ENCODE results near the gene APBB1.
A peak's percentile ranks its signal among the peaks of the same experiment; 100 is the strongest.

Gene APBB1

GRCh38 chr11:6419009-6419631 is at the start of gene APBB1:
APBB1 (minus strand) TSS chr11:6419094; CDS start chr11:6411347, 7,747 bp downstream.
- peak in 1 of 2 experiments; percentile 30 for DNase-seq

- no peak for DNase-seq
Measured at GRCh38 chr11:6459099-6459450, 40.2 kb upstream of the APBB1 start.

DNA sequence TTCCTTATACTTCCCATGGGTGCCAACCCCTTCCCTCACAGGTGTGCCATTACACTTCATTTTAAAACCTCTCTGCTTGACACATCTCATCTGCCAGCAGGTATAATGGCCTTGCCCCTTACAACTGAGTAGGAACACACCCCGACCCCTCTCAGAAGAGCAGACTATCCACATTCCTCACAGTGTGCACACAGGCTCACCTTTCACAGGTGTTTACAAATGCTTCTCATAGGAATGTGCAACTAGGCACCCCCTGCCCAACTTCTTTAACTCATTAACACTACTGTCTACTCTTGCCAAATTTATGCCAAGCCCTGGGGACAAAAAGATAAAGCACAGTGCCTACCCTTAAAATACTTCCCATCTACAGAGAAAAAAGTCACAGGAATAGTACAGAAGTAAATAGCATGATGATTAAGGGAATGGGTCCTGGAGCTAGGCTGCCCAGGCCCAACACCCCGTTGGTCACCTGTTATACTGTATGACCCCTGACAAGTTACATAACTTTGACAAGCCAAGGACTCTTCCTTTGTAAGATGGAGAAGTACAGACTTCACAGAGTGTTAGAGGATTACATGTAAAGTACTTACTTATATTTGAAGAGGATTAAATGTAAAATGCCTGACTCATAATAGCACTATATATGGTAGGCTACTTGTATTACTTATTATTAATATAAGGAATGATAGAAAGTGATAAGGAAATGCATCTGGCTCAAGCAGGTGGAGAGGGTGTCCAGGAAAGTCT is 39.6 kb upstream of the APBB1 start:
- no peak for DNase-seq

- no peak for DNase-seq
Measured at GRCh38 chr11:6457581-6458320, 38.9 kb upstream of the APBB1 start.

DNA sequence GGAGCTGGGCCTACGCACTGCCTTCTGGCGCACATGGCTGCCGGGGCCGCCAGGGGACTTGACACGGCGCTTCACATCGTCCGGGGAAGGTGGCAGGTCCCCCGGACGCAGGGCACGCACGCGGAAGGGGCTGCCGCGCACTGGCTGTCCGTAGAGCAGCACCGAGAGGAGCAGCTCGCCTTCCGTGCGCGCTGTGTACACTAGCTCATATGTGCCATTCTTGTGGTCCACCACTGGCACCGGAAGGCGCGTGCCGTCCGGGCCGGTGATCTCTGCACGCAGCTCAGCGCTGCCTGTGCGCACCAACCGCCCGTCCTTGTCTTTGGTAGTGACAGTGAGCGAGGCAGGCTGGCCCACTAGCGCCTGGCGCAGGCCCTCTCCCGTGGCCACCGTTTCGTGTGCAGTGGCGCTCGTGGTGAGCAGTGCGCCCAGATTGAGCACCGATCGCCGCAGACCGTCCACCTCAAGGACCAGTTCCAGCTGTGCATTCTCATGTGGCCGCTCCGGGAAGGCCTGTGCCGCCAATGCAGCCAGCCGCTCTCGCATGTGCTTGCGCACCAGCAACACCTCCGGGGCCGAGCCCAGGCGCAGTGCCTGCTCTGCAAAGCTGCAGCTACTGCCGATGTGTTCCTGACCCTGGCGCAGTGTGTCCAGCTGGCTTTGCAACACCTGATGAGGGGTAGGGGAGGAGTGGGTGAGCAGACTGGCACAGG is 37.6 kb upstream of the APBB1 start:
- no peak for DNase-seq

DNA sequence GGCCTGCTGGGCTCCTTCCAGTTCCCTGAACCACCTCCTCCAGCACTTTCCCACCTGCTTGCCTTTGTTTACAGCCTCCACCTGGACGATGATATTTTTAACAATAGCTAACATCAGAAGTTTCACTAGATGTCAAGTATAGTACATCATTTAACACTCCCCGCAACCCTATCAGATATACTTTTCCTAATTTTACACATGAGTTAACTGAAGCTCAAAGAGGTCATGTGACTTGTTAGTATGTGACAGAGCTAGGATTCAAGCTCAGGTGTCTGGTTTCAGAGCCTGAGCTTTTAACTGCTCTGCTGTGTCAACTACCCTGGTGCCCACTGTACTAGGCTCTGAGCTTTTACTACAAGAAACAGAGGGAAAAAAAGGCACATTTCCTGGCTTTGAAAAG is 36.2 kb upstream of the APBB1 start:
- no peak for DNase-seq

- DNase-seq, result no peak
Measured at GRCh38 chr11:6453152-6453551, 34.3 kb upstream of the APBB1 start.

- no peak for DNase-seq
Measured at GRCh38 chr11:6452219-6452618, 33.3 kb upstream of the APBB1 start.

DNA sequence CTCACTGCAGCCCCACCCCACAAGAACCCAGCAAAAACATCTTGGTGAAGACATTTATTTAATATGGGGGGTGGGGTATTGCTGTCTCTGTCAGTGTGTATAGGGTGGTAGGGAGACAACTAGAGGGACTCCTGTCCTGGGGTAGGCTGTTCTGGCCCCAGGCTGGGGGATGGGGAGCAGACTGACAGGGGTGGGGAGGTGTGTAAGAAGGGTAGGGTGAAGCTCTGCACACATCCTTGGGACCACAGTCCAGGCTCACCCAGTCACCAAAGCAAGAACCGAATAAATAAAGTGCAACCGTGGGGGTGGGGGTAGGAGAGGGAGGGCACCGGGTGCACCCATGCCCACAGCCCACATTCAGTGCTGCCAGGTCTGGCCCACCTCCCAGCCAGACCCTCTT is 29.7 kb upstream of the APBB1 start:
- DNase-seq, result no peak

GRCh38 chr11:6443269-6444003 is 24.5 kb upstream of the APBB1 start:
- peak in 1 of 2 experiments; percentile 18 for DNase-seq

GRCh38 chr11:6442441-6442840 is 23.5 kb upstream of the APBB1 start:
- no peak for DNase-seq

- no peak for DNase-seq
Measured at GRCh38 chr11:6440906-6441358, 22.0 kb upstream of the APBB1 start, which contains the start of gene HPX. HPX (minus strand) TSS chr11:6440987; CDS start chr11:6440963, 24 bp downstream.

DNA sequence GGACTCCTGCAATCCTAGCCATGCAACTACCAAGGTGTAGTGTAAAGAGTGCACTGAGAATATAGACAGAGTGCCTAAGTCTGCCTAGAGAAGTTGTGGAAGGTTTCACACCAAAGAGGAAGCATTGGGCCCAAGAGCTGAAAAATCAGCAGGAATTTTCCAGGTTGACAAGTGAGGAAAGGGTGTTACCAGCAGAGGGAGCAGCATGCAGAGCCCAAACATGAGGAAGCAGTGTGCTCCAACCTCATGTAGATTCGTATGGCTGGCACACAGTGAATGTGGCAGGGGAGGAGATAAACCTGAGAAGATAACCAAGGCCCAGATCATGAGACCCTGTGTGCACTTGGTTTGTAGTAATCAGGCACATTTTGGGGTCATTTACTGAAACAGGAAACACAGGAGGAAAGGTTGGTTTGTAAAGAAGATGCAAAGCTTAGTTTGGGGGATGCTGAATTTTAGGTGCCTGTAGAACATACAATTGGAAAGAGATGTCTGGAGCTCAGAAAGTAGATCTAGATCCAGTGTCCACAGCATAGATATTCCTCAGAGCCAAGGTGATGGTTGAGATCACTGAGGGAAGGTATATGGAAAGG is 20.2 kb upstream of the APBB1 start:
- DNase-seq, result peak in 1 of 2 experiments; percentile 37

DNA sequence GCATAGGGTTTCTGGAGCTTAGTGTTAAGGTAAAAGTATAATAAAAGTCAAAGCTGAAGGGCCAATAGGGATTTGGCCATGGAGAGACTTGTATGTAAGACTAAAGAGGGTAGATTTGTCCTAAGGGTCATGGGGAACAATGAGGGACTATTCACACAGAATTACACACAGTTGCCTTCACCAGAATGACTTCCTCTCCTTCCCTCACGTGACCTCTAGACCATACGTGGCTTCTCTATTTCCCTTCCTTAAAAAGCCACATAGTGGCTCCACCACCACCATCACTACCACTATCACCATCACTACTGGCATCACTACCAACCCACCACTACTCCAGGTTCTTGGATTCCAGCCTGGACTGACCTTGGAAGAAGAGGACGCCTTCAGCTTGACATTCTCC is 19.1 kb upstream of the APBB1 start:
- no peak for DNase-seq

GRCh38 chr11:6437423-6437822 is 18.5 kb upstream of the APBB1 start:
- no peak for DNase-seq

GRCh38 chr11:6433998-6434660 is 15.2 kb upstream of the APBB1 start:
- DNase-seq, result no peak

- peak in 1 of 2 experiments; percentile 24 for DNase-seq
Measured at GRCh38 chr11:6431861-6432260, 13.0 kb upstream of the APBB1 start.

- no peak for DNase-seq
Measured at GRCh38 chr11:6427516-6427915, 8.6 kb upstream of the APBB1 start.

DNA sequence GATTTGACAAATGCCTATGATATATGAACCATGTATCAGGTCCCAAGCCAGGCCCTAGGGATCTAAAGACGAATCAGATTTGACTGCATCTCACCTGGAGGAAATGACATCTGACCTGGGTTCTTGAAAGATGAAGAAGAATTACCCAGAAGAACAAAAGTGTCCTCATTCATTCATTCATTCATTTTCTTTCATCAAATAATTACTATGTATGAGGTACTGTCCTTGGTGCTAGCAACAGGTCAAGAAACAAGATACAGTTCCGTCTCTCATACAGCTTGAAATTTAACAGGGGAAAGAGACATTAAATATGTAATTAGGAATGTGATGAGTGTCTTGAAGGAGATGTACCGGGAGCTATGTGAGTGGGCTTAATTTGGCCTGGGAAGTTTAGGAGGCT is 1.8 kb upstream of the APBB1 start:
- no peak for DNase-seq

DNA sequence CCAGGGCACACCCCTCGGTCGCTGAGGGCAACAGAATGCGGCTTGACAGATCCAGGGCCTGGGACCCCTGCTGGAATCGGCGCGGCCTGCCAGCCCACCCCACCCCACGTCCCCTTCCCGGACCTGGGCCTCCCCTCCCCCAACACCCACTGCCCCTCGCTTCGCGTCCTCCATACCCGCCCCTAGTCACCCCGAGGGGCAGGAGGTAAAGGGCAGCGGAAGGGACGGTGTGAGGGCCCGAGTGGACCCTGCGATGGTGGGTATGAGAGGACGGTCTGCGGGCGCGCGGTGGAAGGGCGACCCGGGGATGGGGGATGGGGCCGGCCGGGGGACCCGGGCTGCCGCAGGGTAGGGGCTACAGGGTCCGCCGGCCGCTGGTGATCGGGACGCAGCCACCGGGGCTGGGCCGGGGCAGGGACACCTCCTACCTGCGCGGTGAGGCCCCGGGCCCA is 311 bp downstream of the APBB1 start:
- no peak for DNase-seq

DNA sequence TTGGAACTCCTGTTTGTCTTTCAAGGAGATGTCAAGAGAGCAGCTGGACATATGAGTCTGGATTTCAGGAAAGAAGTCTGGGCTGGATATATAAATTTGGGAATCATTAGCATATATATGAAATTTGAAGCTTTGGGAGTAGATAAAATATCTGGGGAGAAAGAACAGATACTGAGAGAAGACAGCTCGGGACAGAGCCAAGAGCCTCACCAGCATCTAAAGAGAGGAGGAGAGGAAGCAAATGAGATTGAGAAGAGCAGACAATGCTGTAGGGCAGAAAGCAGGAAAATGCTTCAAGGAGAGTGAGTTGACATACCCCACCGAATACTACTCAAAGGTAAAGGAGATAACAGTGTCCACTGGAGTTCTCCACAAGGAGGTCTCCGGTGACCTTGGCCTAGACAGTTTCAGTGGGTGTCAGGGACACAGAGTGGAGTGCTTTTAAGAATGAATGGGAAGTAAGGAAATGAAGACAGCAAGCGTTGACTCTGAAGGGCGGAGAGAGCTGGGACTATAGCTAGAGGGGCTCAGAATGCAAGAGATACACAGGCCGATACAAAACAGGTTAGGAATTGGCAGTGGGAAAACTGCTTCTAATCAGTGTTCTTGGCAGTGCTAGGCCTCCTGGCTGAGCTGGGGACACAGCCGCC is 862 bp downstream of the APBB1 start:
- no peak for DNase-seq
